SK-N-MC (cell line): ENCODE measurements around the gene CLDN22.

Source experiments
- EZH2 ChIP-seq: fragments of 200-600 bp; sonication (generic); IDR thresholded peaks from one replicate; pipeline ENCODE4 v1.6.1; 2017; ENCODE audit warnings: antibody characterized with exemption
- FOXP2 ChIP-seq: optimal IDR thresholded peaks from 2 replicates; pipeline ENCODE3; 2011; ENCODE audit warnings: mild to moderate bottlenecking, moderate library complexity; ENCODE audit not compliant: insufficient read depth; ENCODE audit errors: extremely low read length, control extremely low read depth
- POLR2AphosphoS5 ChIP-seq: IDR thresholded peaks from 2 replicates; pipeline ENCODE4 v1.6.1; 2012; ENCODE audit warnings: mild to moderate bottlenecking, low read depth, low read length, borderline replicate concordance

GRCh38 chr4:183285886-183286285 lies 34.2 kb downstream of the CLDN22 start:
- TF ChIP-seq EZH2 (no peak), POLR2AphosphoS5 (no peak), FOXP2 (no peak)
